Gastroesophageal sphincter (tissue), 4 donors: ENCODE results near the gene DOCK4. TPM values are rescaled to one million over a fixed set of nuclear protein-coding genes. Genes with fewer than 3 reads are reported as not detected.

Experiments used
- ATAC-seq: fragments of 150-250 bp; one replicate; pipeline ENCODE4 v1.9.1; 2016; ENCODE audit warnings: mild to moderate bottlenecking, moderate library complexity
- H3K27ac ChIP-seq, 4 donors: fragments of 200-600 bp; sonication (generic) in 3 of 4; 1 replicate in 3 of 4; 2 replicates in 1 of 4; pipeline ENCODE4 v1.5.1; 2016 to 2019
- H3K27me3 ChIP-seq: fragments of 200-600 bp; sonication (generic); one replicate; pipeline ENCODE4 v1.5.1; 2019
- H3K36me3 ChIP-seq, 2 donors: fragments of 200-600 bp; sonication (generic); one replicate each; pipeline ENCODE4 v1.5.1; 2019; ENCODE audit warnings: control low read depth in 1 of 2
- H3K4me1 ChIP-seq, 3 donors: fragments of 200-600 bp; sonication (generic); 1 replicate in 2 of 3; 2 replicates in 1 of 3; pipeline ENCODE4 v1.5.1; 2016 to 2019; ENCODE audit warnings: control low read depth in 2 of 3
- H3K4me3 ChIP-seq, 2 donors: fragments of 200-600 bp; sonication (generic); one replicate each; pipeline ENCODE4 v1.5.1; 2019; ENCODE audit warnings: mild to moderate bottlenecking in 1 of 2, moderate library complexity in 1 of 2
- H3K9me3 ChIP-seq, 3 donors: fragments of 200-600 bp; sonication (generic); one replicate each; pipeline ENCODE4 v1.5.1; 2017 to 2019; ENCODE audit warnings: control low read depth in 2 of 3
- CTCF ChIP-seq, 4 experiments: fragments of 200-600 bp in 2 of 4; fragments of 450-650 bp in 2 of 4; sonication (generic) in 1 of 4; IDR thresholded peaks; one replicate each; pipeline ENCODE4 v1.5.1; 2017 to 2019; ENCODE audit warnings: antibody characterized with exemption in 4 of 4, mild to moderate bottlenecking in 2 of 4, moderate library complexity in 2 of 4
- EP300 ChIP-seq: sonication (generic); formaldehyde crosslinking; IDR thresholded peaks from one replicate; pipeline ENCODE4 v1.6.1; 2017; ENCODE audit warnings: antibody characterized with exemption, mild to moderate bottlenecking
- POLR2A ChIP-seq, 2 donors: fragments of 450-650 bp; IDR thresholded peaks; one replicate each; pipeline ENCODE4 v1.6.1; 2017; ENCODE audit warnings: antibody characterized with exemption in 2 of 2, mild to moderate bottlenecking in 2 of 2, moderate library complexity in 1 of 2
- POLR2AphosphoS5 ChIP-seq: sonication (generic); formaldehyde crosslinking; IDR thresholded peaks from one replicate; pipeline ENCODE4 v1.6.1; 2017; ENCODE audit warnings: antibody characterized with exemption
- WGBS, 2 donors: methylation state at CpG; one replicate each; pipeline ENCODE4 v1.1.5; 2018; ENCODE audit warnings: low coverage in 1 of 2; 5-methylcytosine and 5-hydroxymethylcytosine counted together
- total RNA-seq, 4 donors: library from RNA; depleted of rRNA; stranded (reverse); fragments of >200 nt; gene quantifications; one replicate each; pipeline ENCODE4 v1.1.0, GENCODE V29; 2016

The DOCK4 gene
- total RNA-seq, 4 donors from 2014 or later, result 14.0 to 34.1 (median 24.2) TPM

GRCh38 chr7:112018305-112019030 is 187.7 kb downstream of the DOCK4 start:
- no peaks in the 10 kb centered on the region for H3K9me3 ChIP-seq
- peak; percentile 39 for ATAC-seq
- no peaks in the 10 kb centered on the region for H3K27me3 ChIP-seq
- no peaks in the 10 kb centered on the region for H3K36me3 ChIP-seq
- TF ChIP-seq POLR2AphosphoS5 (no peak), POLR2A (IDR thresholded peaks at IDR 0.05) (no peak), EP300 (no peak), CTCF (IDR thresholded peaks at IDR 0.05) (no peak)
- H3K4me1 ChIP-seq, result no peaks in the 10 kb centered on the region
- H3K4me3 ChIP-seq, result no peak overlapping the region
- H3K27ac ChIP-seq, result no peak overlapping the region

GRCh38 chr7:112015146-112015545 is 191.1 kb downstream of the DOCK4 start:
- TF ChIP-seq POLR2A (IDR thresholded peaks at IDR 0.05), result no peak
- TF ChIP-seq CTCF (IDR thresholded peaks at IDR 0.05), result no peak
- no peak for TF ChIP-seq POLR2AphosphoS5
- no peak for TF ChIP-seq EP300
- Histone ChIP-seq H3K4me3 (no peak overlapping the region), H3K27me3 (no peaks in the 10 kb centered on the region), H3K4me1 (no peaks in the 10 kb centered on the region), H3K27ac (no peak overlapping the region), H3K9me3 (no peaks in the 10 kb centered on the region), H3K36me3 (no peaks in the 10 kb centered on the region)
- WGBS, 2 donors, result 93 to 100% methylated on average over 2 to 3 of the region's 3 CpGs
- no peak for ATAC-seq

- WGBS, 2 donors, result 89 to 100% methylated on average over 1 of the region's 1 CpG
- H3K27me3 ChIP-seq, result no peaks in the 10 kb centered on the region
- H3K36me3 ChIP-seq, result no peaks in the 10 kb centered on the region
- H3K4me1 ChIP-seq, result no peaks in the 10 kb centered on the region
- ATAC-seq, result no peak
- TF ChIP-seq POLR2A (IDR thresholded peaks at IDR 0.05) (no peak), CTCF (IDR thresholded peaks at IDR 0.05) (no peak), EP300 (no peak), POLR2AphosphoS5 (no peak)
- no peak overlapping the region for H3K27ac ChIP-seq
- H3K9me3 ChIP-seq, result no peaks in the 10 kb centered on the region
- H3K4me3 ChIP-seq, result no peak overlapping the region
These were observed 191.9 kb downstream of the DOCK4 start for GRCh38 chr7:112014347-112014746.

- H3K27ac ChIP-seq, result no peak overlapping the region
- H3K4me3 ChIP-seq, result no peak overlapping the region
- no peaks in the 10 kb centered on the region for H3K4me1 ChIP-seq
- H3K9me3 ChIP-seq, result no peaks in the 10 kb centered on the region
- 83 to 100% methylated on average over 4 to 5 of the region's 5 CpGs for WGBS, 2 donors
- no peaks in the 10 kb centered on the region for H3K27me3 ChIP-seq
- TF ChIP-seq POLR2AphosphoS5 (no peak), POLR2A (IDR thresholded peaks at IDR 0.05) (no peak), CTCF (IDR thresholded peaks at IDR 0.05) (no peak), EP300 (no peak)
- ATAC-seq, result no peak
- no peaks in the 10 kb centered on the region for H3K36me3 ChIP-seq
These were observed 192.9 kb downstream of the DOCK4 start for GRCh38 chr7:112013274-112013673.

- no peaks in the 10 kb centered on the region for H3K36me3 ChIP-seq
- TF ChIP-seq CTCF (IDR thresholded peaks at IDR 0.05) (no peak), EP300 (no peak), POLR2AphosphoS5 (no peak), POLR2A (IDR thresholded peaks at IDR 0.05) (no peak)
- WGBS, 2 donors, result 25 to 55% methylated on average over 5 of the region's 5 CpGs
- no peaks in the 10 kb centered on the region for H3K9me3 ChIP-seq
- no peak for ATAC-seq
- no peaks in the 10 kb centered on the region for H3K27me3 ChIP-seq
- no peak overlapping the region for H3K4me3 ChIP-seq
- no peaks in the 10 kb centered on the region for H3K4me1 ChIP-seq
- H3K27ac ChIP-seq, result no peak overlapping the region
These were observed 194.0 kb downstream of the DOCK4 start for GRCh38 chr7:112012242-112012641.
